Right lobe of liver (tissue), 4 donors: ENCODE data around the gene PICK1.

Source experiments
- CTCF ChIP-seq, 4 donors: fragments of 200-600 bp in 3 of 4; fragments of 450-650 bp in 1 of 4; IDR thresholded peaks; one replicate each; pipeline versions ENCODE4 v1.5.1 to v1.8.0; 2016 to 2022; ENCODE audit warnings: antibody characterized with exemption in 4 of 4, mild to moderate bottlenecking in 2 of 4
- POLR2A ChIP-seq: fragments of 450-650 bp; IDR thresholded peaks from one replicate; pipeline ENCODE4 v1.6.1; 2017; ENCODE audit warnings: antibody characterized with exemption, mild to moderate bottlenecking
- donor health status: DM: no; HTN: no; CAD: no.
- donor health status: DM: no; HTN: no; CAD: no.
- donor health status: DM: no; HTN: yes; CAD: no.

- TF ChIP-seq POLR2A (no peak), CTCF (IDR thresholded peaks at IDR 0.05) (peak in 1 of 4 donors; percentile 12)
Measured at GRCh38 chr22:38097557-38098409, 40.6 kb downstream of the PICK1 start.
